Measurements from ENCODE around the gene TLR2. TPM values are rescaled to one million over a fixed set of nuclear protein-coding genes. Genes with fewer than 3 reads are reported as not detected.

Gene TLR2
- total RNA-seq, 4 donors from 2014 or later: 21.7 to 91.5 (median 56.8) TPM

GRCh38 chr4:153731239-153731638 is 47.2 kb downstream of the TLR2 start:
- TF ChIP-seq CTCF (IDR thresholded peaks at IDR 0.05; ENCODE audit: low read depth): no peak

GRCh38 chr4:153733751-153734448 is 49.8 kb downstream of the TLR2 start:
- TF ChIP-seq CTCF (IDR thresholded peaks at IDR 0.05; ENCODE audit: low read depth): no peak

GRCh38 chr4:153735906-153736461 is 51.9 kb downstream of the TLR2 start:
- no peak for TF ChIP-seq CTCF (IDR thresholded peaks at IDR 0.05; ENCODE audit: low read depth)

- no peak for TF ChIP-seq CTCF (IDR thresholded peaks at IDR 0.05; ENCODE audit: low read depth)
These were observed 57.5 kb downstream of the TLR2 start for GRCh38 chr4:153741541-153741940.

GRCh38 chr4:153745651-153746050 is 61.6 kb downstream of the TLR2 start:
- no peak for TF ChIP-seq CTCF (IDR thresholded peaks at IDR 0.05; ENCODE audit: low read depth)

- no peak for TF ChIP-seq CTCF (IDR thresholded peaks at IDR 0.05; ENCODE audit: low read depth)
These were observed 63.4 kb downstream of the TLR2 start for GRCh38 chr4:153747406-153747955.

- no peak for TF ChIP-seq CTCF (IDR thresholded peaks at IDR 0.05; ENCODE audit: low read depth)
These were observed 64.3 kb downstream of the TLR2 start for GRCh38 chr4:153748378-153748777.

All from subcutaneous adipose tissue (tissue), 4 donors.